ENCODE measurements around the gene ZNF19.

ZNF19 gene

DNA sequence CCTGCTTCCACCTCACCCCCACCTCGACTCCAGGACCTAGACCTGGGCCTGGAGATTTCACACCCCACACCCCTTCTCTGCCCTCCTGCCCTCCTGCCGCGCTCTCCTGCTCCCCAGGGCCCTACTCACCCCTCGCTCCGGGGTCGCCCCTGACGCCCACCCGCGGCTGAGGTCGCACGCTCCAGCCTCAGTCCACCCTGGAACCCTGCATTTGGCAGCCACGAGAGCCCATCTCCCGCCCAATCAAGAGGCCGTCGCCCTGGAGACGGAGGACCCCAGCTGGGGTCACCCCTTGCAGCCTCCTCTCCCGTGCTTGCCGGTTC lies 63.4 kb downstream of the ZNF19 start:
- TF ChIP-seq, protein P1, sequence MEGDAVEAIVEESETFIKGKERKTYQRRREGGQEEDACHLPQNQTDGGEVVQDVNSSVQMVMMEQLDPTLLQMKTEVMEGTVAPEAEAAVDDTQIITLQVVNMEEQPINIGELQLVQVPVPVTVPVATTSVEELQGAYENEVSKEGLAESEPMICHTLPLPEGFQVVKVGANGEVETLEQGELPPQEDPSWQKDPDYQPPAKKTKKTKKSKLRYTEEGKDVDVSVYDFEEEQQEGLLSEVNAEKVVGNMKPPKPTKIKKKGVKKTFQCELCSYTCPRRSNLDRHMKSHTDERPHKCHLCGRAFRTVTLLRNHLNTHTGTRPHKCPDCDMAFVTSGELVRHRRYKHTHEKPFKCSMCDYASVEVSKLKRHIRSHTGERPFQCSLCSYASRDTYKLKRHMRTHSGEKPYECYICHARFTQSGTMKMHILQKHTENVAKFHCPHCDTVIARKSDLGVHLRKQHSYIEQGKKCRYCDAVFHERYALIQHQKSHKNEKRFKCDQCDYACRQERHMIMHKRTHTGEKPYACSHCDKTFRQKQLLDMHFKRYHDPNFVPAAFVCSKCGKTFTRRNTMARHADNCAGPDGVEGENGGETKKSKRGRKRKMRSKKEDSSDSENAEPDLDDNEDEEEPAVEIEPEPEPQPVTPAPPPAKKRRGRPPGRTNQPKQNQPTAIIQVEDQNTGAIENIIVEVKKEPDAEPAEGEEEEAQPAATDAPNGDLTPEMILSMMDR (IDR thresholded peaks at IDR 0.05; ENCODE audit: low read depth, low read length), result no peak
- no peak for DNase-seq (ENCODE audit: extremely low read depth, low read depth)

GRCh38 chr16:71424626-71425025 lies 64.5 kb downstream of the ZNF19 start:
- DNase-seq (ENCODE audit: extremely low read depth, low read depth), result no peak
- TF ChIP-seq, protein P1 (IDR thresholded peaks at IDR 0.05; ENCODE audit: low read depth, low read length), result no peak

DNA sequence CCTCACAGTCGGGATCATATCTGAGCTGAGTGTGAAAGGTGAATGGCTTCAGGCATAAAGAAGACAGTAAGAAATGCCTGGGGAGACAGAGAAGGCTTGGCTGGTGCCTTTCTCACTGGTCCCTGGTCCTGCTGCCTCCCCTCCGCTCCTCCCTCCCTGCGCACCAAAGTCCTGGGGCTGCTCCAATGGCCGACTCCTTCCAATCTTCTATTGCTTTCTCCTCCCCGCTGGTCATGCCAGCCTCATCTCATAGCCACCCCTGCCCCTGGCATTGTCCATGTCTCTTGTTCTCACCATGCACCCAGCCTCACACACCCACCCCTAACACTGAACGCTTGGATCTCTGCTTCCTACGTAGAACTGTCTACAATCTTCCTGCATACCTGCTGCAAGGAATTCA lies 65.3 kb downstream of the ZNF19 start:
- no peak for DNase-seq (ENCODE audit: extremely low read depth, low read depth)
- TF ChIP-seq, protein P1 (IDR thresholded peaks at IDR 0.05; ENCODE audit: low read depth, low read length), result no peak

All from AG09319 (cell line).